Measurements from ENCODE around the gene SLC2A3.
"Not testable (repeated sequence)": the region's sequence is repeated elsewhere in the genome, so short reads cannot be mapped to it uniquely, and the experiment has no call there.

Gene SLC2A3

DNA sequence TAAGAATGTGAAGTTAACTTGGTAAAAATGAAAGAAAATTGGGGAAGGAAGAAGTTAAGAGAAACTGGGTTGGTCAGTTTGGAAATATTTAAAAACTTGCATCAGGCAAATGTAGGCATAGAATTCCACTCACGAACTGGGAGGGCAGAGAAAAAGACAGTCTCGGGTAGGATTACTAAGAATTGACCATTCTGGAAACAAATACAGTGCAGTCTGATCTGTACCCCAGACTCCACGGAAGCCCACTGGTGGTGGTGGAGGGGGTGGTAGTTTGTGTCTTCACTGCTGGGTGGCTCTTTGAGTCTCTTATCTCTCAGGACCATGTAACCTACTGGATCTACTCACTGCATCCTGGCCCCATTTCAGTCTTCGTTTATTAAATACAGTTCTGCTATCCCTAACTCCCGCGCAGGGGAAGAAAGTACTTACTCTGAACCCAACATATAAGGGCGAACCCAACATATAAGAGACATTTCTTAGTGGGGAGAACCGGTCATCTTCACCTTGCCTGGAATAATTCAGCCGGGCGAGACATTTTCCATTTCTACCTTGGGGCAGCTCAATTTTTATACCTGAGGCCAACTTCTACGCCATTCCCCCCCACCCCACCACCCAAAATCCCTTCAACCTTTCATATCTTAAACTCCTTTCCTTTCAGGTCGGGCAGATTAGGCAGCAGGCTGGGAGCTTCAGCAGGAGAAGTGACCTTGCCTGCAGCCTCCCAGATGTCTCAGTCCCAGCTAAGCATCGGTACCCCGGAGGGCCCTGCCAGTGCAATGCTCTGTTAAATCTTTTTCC is 1.7 kb downstream of the SLC2A3 start:
- peak overlapping the region; percentile 88 for H3K18ac ChIP-seq (ENCODE audit: low read length)
- H4K12ac ChIP-seq (ENCODE audit: low read depth, low read length): peak overlapping the region; percentile 55
- peak overlapping the region; percentile 57 for H3K4ac ChIP-seq (ENCODE audit: low read depth, low read length)
- H3K9ac ChIP-seq (ENCODE audit: low read length): peak overlapping the region; percentile 69
- peaks cover 22% of the 10 kb centered on the region for H3K79me2 ChIP-seq (ENCODE audit: control insufficient read depth, insufficient read depth, low read length, poor library complexity)
- no peak overlapping the region for H2BK120ac ChIP-seq (ENCODE audit: insufficient read depth, low read length, poor library complexity)
- no peaks in the 10 kb centered on the region for H3K27me3 ChIP-seq (ENCODE audit: insufficient read depth, low read length)
- H3K14ac ChIP-seq (ENCODE audit: low read length): peak overlapping the region; percentile 45
- no peaks in the 10 kb centered on the region for H3K9me3 ChIP-seq (ENCODE audit: insufficient read depth, low read depth, low read length)
- H2BK12ac ChIP-seq (ENCODE audit: low read length): no peak overlapping the region
- peaks cover 7 to 8% of the 10 kb centered on the region in 2 experiments for H3K4me1 ChIP-seq (ENCODE audit: control insufficient read depth in 1 of 2, insufficient read depth in 2 of 2, low read length in 2 of 2)
- 100% methylated on average over 1 of the region's 14 CpGs for WGBS (ENCODE audit: extremely low coverage, insufficient coverage, insufficient read length)
- peaks cover 29 to 32% of the 10 kb centered on the region in 2 experiments for H3K36me3 ChIP-seq (ENCODE audit: control insufficient read depth in 1 of 2, insufficient read depth in 2 of 2, low read length in 2 of 2)
- peak overlapping the region; percentile 58 for H4K8ac ChIP-seq (ENCODE audit: low read depth, low read length)
- no peak overlapping the region for H3K23ac ChIP-seq (ENCODE audit: low read length)
- peak overlapping the region; percentile 60 for H3K4me2 ChIP-seq (ENCODE audit: low read length)
- H2AFZ ChIP-seq (ENCODE audit: insufficient read depth, low read length, poor library complexity): no peak overlapping the region
- H3K4me3 ChIP-seq (ENCODE audit: low read depth, low read length): peak overlapping the region; percentile 71
- peak overlapping the region; percentile 42 for H4K91ac ChIP-seq (ENCODE audit: low read depth, low read length)
- H2BK5ac ChIP-seq (ENCODE audit: low read depth, low read length, poor library complexity): peak overlapping the region; percentile 42
- peak overlapping the region; percentile 83 for H3K27ac ChIP-seq (ENCODE audit: low read depth, low read length)
- H2AK5ac ChIP-seq (ENCODE audit: low read length): no peak overlapping the region
- peaks cover 13% of the 10 kb centered on the region for H3K79me1 ChIP-seq (ENCODE audit: low read length)
- DNase-seq: peak in 1 of 2 donors; percentile 33

DNA sequence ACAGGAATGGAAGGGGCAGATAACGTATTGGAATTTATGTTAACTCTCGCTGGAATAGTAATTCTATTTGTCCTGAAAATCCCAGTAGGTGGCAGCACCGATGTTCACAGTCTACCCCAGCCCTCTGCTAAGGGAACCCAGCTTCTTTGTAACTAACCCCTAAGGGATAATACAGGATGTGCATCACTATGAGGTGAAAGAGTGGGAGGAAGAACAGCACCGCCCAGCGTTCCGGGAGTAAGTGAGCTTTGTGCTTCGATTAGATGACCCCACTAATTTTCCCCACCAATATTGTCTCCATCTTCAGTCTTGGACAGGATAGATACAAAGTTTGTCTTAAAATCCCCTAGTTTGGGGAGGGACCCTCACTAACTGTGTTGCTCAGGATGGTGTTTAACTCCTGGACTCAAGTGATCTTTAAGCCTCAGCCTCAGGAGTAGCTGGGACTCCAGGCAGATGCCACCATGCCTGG is 2.7 kb downstream of the SLC2A3 start:
- peak overlapping the region; percentile 64 for H3K4me3 ChIP-seq (ENCODE audit: low read depth, low read length)
- peaks cover 22% of the 10 kb centered on the region for H3K79me2 ChIP-seq (ENCODE audit: control insufficient read depth, insufficient read depth, low read length, poor library complexity)
- H3K14ac ChIP-seq (ENCODE audit: low read length): no peak overlapping the region
- H3K4me1 ChIP-seq (ENCODE audit: control insufficient read depth in 1 of 2, insufficient read depth in 2 of 2, low read length in 2 of 2): peaks cover 8 to 12% of the 10 kb centered on the region in 2 experiments
- H3K9ac ChIP-seq (ENCODE audit: low read length): peak overlapping the region; percentile 89
- H3K36me3 ChIP-seq (ENCODE audit: control insufficient read depth in 1 of 2, insufficient read depth in 2 of 2, low read length in 2 of 2): peaks cover 31 to 36% of the 10 kb centered on the region in 2 experiments
- H2AK5ac ChIP-seq (ENCODE audit: low read length): no peak overlapping the region
- H4K8ac ChIP-seq (ENCODE audit: low read depth, low read length): no peak overlapping the region
- DNase-seq: peak; percentile 75 to 86
- H4K91ac ChIP-seq (ENCODE audit: low read depth, low read length): peak overlapping the region; percentile 35
- H3K9me3 ChIP-seq (ENCODE audit: insufficient read depth, low read depth, low read length): no peaks in the 10 kb centered on the region
- H3K27me3 ChIP-seq (ENCODE audit: insufficient read depth, low read length): no peaks in the 10 kb centered on the region
- H3K4me2 ChIP-seq (ENCODE audit: low read length): peak overlapping the region; percentile 86
- H3K27ac ChIP-seq (ENCODE audit: low read depth, low read length): peak overlapping the region; percentile 82
- no peak overlapping the region for H2BK120ac ChIP-seq (ENCODE audit: insufficient read depth, low read length, poor library complexity)
- no peak overlapping the region for H4K12ac ChIP-seq (ENCODE audit: low read depth, low read length)
- no peak overlapping the region for H2BK5ac ChIP-seq (ENCODE audit: low read depth, low read length, poor library complexity)
- peak overlapping the region; percentile 21 for H3K18ac ChIP-seq (ENCODE audit: low read length)
- no CpG with 5 or more reads among the region's 7 CpGs for WGBS (ENCODE audit: extremely low coverage, insufficient coverage, insufficient read length)
- peak overlapping the region; percentile 58 for H3K4ac ChIP-seq (ENCODE audit: low read depth, low read length)
- H3K23ac ChIP-seq (ENCODE audit: low read length): no peak overlapping the region
- no peak overlapping the region for H2AFZ ChIP-seq (ENCODE audit: insufficient read depth, low read length, poor library complexity)
- no peak overlapping the region for H2BK12ac ChIP-seq (ENCODE audit: low read length)
- peaks cover 15% of the 10 kb centered on the region for H3K79me1 ChIP-seq (ENCODE audit: low read length)

DNA sequence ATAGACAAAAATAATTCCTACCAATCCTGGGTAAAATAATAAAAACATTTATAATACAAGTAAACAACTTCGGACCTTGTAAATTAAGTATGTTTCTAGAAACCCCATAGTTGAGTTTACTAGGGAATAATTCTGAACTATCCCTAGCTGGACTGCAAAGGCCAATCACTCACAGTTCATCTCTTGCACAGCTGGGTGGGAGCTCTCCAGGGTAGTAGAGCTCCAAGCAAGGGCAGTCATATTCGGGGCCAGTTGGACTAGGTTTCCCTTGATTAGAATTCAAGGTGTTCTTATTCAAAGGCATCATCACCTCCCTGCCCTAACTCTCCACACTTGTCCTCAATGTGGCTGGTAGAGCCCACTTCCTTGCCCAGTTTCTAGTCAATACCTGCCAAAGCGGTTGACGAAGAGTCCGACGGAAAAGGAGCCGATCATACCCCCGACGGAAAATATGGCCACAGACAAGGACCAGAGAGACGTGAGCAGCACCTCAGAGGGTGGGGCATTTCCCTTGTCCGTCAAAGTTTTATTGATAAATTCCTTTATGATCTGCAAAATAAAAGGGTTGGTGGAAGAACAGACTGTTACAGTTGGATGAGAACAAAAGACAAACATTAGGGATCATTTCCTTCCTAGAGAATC is 3.3 kb downstream of the SLC2A3 start:
- H3K4me2 ChIP-seq (ENCODE audit: low read length): peak overlapping the region; percentile 86
- H3K14ac ChIP-seq (ENCODE audit: low read length); H3K18ac ChIP-seq (ENCODE audit: low read length); H4K8ac ChIP-seq (ENCODE audit: low read depth, low read length); H2AK5ac ChIP-seq (ENCODE audit: low read length); H4K91ac ChIP-seq (ENCODE audit: low read depth, low read length); H2BK120ac ChIP-seq (ENCODE audit: insufficient read depth, low read length, poor library complexity); H2BK12ac ChIP-seq (ENCODE audit: low read length); H3K9me3 ChIP-seq (ENCODE audit: insufficient read depth, low read depth, low read length); H2AFZ ChIP-seq (ENCODE audit: insufficient read depth, low read length, poor library complexity); H3K27me3 ChIP-seq (ENCODE audit: insufficient read depth, low read length); H3K27ac ChIP-seq (ENCODE audit: low read depth, low read length); H2BK5ac ChIP-seq (ENCODE audit: low read depth, low read length, poor library complexity); H3K9ac ChIP-seq (ENCODE audit: low read length); H4K12ac ChIP-seq (ENCODE audit: low read depth, low read length); H3K4me3 ChIP-seq (ENCODE audit: low read depth, low read length); H3K23ac ChIP-seq (ENCODE audit: low read length); DNase-seq: not testable (repeated sequence)
- H3K4ac ChIP-seq (ENCODE audit: low read depth, low read length): peak overlapping the region; percentile 35
- peaks cover 14% of the 10 kb centered on the region for H3K79me1 ChIP-seq (ENCODE audit: low read length)
- peaks cover 8 to 12% of the 10 kb centered on the region in 2 experiments for H3K4me1 ChIP-seq (ENCODE audit: control insufficient read depth in 1 of 2, insufficient read depth in 2 of 2, low read length in 2 of 2)
- WGBS (ENCODE audit: extremely low coverage, insufficient coverage, insufficient read length): no CpG with 5 or more reads among the region's 11 CpGs
- H3K79me2 ChIP-seq (ENCODE audit: control insufficient read depth, insufficient read depth, low read length, poor library complexity): peaks cover 22% of the 10 kb centered on the region
- peaks cover 37 to 39% of the 10 kb centered on the region in 2 experiments for H3K36me3 ChIP-seq (ENCODE audit: control insufficient read depth in 1 of 2, insufficient read depth in 2 of 2, low read length in 2 of 2)

DNA sequence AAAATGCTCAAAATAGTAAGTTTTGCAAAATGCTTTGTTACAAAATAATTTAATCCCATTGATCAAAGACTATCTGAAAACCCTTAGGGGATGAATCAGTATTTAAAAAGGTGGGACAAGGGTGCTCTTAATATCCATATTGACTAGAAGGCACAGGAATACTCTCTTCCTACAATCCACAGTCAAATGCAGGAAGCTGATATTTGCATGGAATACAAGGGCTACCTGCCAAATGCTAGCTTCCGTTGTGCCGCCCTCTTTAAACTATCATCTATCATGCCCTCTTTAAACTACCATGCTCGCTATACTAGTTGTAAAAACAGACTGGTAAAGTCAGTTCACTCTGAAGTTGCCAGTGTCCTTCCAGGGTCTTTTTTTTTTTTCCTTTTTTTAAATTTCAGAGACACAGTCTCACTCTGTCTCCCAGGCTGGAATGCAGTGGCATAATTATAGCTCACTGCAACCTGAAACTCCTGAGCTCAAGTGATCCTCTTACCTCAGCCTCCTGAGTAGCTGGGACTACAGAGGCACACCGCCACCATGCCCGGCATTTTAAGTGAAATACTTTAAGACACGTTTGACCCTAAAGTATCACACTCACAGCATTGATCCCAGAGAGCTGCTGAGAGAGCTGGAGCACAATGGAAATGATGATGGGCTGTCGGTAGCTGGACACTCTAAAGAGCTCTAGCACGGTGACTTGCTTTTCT is 6.7 kb downstream of the SLC2A3 start:
- Histone ChIP-seq H2BK12ac (ENCODE audit: low read length) (no peak overlapping the region), H3K4me2 (ENCODE audit: low read length) (peak overlapping the region; percentile 50), H4K12ac (ENCODE audit: low read depth, low read length) (no peak overlapping the region), H3K79me1 (ENCODE audit: low read length) (peaks cover 7% of the 10 kb centered on the region), H3K27ac (ENCODE audit: low read depth, low read length) (peak overlapping the region; percentile 91), H3K27me3 (ENCODE audit: insufficient read depth, low read length) (no peaks in the 10 kb centered on the region), H2BK120ac (ENCODE audit: insufficient read depth, low read length, poor library complexity) (peak overlapping the region; percentile 31), H3K18ac (ENCODE audit: low read length) (no peak overlapping the region), H3K36me3 (ENCODE audit: control insufficient read depth in 1 of 2, insufficient read depth in 2 of 2, low read length in 2 of 2) (peaks cover 47 to 58% of the 10 kb centered on the region in 2 experiments), H2AK5ac (ENCODE audit: low read length) (no peak overlapping the region), H4K91ac (ENCODE audit: low read depth, low read length) (peak overlapping the region; percentile 8), H3K9ac (ENCODE audit: low read length) (peak overlapping the region; percentile 67), H3K79me2 (ENCODE audit: control insufficient read depth, insufficient read depth, low read length, poor library complexity) (peaks cover 9% of the 10 kb centered on the region), H3K14ac (ENCODE audit: low read length) (peak overlapping the region; percentile 44), H2AFZ (ENCODE audit: insufficient read depth, low read length, poor library complexity) (no peak overlapping the region), H3K9me3 (ENCODE audit: insufficient read depth, low read depth, low read length) (no peaks in the 10 kb centered on the region), H3K23ac (ENCODE audit: low read length) (no peak overlapping the region), H3K4me3 (ENCODE audit: low read depth, low read length) (no peak overlapping the region), H3K4me1 (ENCODE audit: control insufficient read depth in 1 of 2, insufficient read depth in 2 of 2, low read length in 2 of 2) (peaks cover 6 to 12% of the 10 kb centered on the region in 2 experiments), H4K8ac (ENCODE audit: low read depth, low read length) (no peak overlapping the region), H3K4ac (ENCODE audit: low read depth, low read length) (peak overlapping the region; percentile 75), H2BK5ac (ENCODE audit: low read depth, low read length, poor library complexity) (peak overlapping the region; percentile 91)
- no CpG with 5 or more reads among the region's 8 CpGs for WGBS (ENCODE audit: extremely low coverage, insufficient coverage, insufficient read length)
- DNase-seq: peak; percentile 24 to 45
